ENCODE data around the gene TFAP2A.

- TF ChIP-seq POLR2AphosphoS5 (IDR thresholded peaks at IDR 0.05; ENCODE audit: low read depth, low read length) (no peak), TAF1 (IDR thresholded peaks at IDR 0.05; ENCODE audit: low read depth, low read length) (no peak), POLR2A (IDR thresholded peaks at IDR 0.05; ENCODE audit: low read depth, low read length) (no peak), SPI1 (IDR thresholded peaks at IDR 0.05; ENCODE audit: low read depth, low read length) (no peak), POU2F2 (IDR thresholded peaks at IDR 0.05; ENCODE audit: low read depth, low read length) (no peak), PAX5 (IDR thresholded peaks at IDR 0.05; ENCODE audit: insufficient read depth, low read length, severe bottlenecking) (no peak)
Observed at GRCh38 chr6:10347561-10348327, 67.1 kb downstream of the TFAP2A start.
